ENCODE results near the gene KRT26.

KRT26 gene

DNA sequence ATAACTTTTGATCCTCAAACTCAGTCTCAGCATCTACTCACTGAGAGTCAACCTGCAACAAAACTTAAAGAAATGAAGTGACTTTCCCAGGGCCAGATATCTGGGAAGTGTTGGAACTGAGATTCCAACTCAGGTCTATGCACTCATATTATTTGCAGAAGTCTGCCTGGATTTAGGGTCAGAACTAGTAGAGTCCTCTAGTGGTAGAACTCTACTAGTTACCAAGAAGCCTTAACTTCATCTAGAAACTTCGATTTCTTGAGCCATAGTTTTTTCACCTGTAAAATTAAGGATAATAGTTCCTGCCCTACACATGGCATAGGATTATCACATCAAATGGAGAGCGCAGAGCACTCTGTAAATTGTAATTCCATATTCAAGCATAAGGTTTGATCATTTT is 45.1 kb downstream of the KRT26 start:
- DNase-seq: no peak

DNA sequence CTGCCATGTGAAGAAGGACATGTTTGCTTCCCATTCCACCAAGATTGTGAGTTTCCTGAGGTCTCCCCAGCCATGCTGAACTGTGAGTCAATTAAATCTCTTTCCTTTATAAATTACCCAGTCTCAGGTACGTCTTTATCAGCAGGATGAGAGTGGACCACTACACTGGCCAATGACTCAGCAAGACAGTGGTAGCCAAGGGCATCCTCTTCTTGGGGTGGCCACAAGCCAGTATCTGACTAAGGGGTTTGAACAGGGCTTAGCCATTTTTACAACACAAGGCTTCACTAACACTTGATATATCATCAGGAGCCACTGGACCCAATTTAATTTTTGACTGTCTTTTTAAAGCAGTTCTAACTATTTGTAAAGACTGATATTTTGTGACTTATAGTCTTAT is 47.3 kb downstream of the KRT26 start:
- no peak for DNase-seq

DNA sequence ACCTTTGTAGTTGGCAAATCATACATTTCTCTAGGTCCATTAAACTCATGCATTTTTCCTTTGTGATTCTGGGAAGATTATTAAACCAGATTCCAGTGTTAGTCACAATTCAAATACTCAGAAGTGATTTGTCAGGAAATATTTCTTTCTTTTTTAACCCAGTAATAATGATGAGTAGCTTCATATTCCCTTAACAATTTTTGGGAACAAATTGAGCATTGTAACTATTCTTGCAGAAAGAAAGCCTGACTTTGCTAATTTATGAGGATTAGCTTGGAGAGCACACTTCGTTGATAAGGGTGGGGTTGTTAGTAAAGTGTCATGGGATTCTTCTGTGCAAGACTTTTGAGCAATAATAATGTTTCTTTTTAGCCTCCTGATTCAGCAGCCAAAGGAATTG is 49.8 kb downstream of the KRT26 start:
- DNase-seq: no peak

DNA sequence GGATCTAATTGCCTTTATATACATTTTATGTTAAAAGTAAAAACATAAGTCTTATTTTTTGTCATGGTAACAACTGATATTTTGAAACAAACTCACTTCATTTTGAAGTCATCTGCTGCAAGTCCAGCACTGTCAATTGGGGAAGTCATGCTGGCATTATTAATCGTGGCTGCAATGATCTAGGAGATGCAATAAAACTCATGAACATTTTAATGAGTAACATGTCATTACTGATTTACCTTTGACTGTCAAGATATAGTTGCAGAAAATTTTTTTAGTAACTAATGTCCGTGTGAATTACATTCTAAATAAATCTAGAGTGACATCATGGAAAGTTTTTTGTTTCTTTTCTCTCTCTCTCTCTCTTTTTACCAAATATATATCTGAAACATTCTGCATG is 51.1 kb downstream of the KRT26 start:
- DNase-seq: no peak

DNA sequence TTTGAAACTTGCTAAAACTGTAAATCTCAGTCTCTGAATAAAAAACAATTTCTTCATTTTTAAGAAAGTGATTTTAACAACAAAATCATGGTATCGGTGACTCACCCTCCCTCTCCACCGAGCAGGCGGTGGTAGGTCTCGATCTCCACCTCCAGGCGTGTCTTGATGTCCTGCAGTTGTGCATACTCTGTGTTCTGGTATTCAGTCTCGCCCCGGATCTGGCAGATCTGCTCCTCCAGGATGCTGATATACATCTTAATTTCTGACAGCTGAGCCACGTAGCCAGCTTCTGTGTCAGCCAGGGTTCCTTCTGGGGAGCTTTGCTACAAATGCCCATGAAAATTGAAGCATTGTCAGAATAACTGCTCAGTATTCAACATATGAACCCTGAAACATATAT is 53.1 kb downstream of the KRT26 start:
- DNase-seq: no peak

DNA sequence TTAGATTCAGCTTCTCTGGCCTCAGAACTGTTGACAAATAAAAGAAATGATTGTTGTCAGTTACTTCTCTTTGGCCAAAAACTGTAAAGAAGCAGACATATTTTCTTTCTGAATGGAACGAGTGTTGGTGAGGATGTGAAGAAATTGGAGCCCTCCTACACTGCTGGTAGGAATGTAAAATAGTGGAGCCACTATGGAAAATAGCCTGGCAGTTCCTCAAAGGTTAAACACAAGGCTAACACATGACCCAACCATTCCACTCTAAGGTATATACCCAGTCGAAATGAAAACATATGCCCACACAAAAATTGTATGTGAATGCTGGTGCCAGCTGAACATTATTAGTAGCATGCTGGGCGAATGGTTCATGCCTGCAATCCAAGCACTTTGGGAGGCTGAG is 54.2 kb downstream of the KRT26 start:
- DNase-seq: no peak

Data from suppressor macrophage treated with lipopolysaccharide for 4 hours (primary cell).